Right lobe of liver (tissue), 6 donors: Measurements from ENCODE around the gene HSPG2. TPM values are rescaled to one million over a fixed set of nuclear protein-coding genes. Genes with fewer than 3 reads are reported as not detected.

Source experiments
- ATAC-seq, 4 donors: fragments of 200-7000 bp; cut with Tn5 transposase; one replicate each; pipeline ENCODE4 v1.9.1; 2020; ENCODE audit warnings: mild to moderate bottlenecking in 4 of 4, moderate library complexity in 4 of 4
- DNase-seq, 3 donors: peaks; one replicate each; pipeline ENCODE4 v3.0.0-alpha.2; 2020
- H3K27ac ChIP-seq, 3 donors: fragments of 200-600 bp; one replicate each; pipeline ENCODE4 v1.8.0; 2022
- H3K27me3 ChIP-seq, 2 donors: fragments of 200-600 bp; one replicate each; pipeline ENCODE4 v1.8.0; 2022
- H3K36me3 ChIP-seq, 4 donors: fragments of 200-600 bp; sonication (generic) in 1 of 4; one replicate each; pipeline versions ENCODE4 v1.5.1 to v1.8.0; 2017 to 2022; ENCODE audit warnings: control low read depth in 1 of 4
- H3K4me1 ChIP-seq, 4 donors: fragments of 200-600 bp; sonication (generic) in 1 of 4; one replicate each; pipeline versions ENCODE4 v1.5.1 to v1.8.0; 2017 to 2022; ENCODE audit warnings: control low read depth in 1 of 4
- H3K4me3 ChIP-seq, 3 donors: fragments of 200-600 bp; one replicate each; pipeline ENCODE4 v1.8.0; 2022
- H3K9me3 ChIP-seq, 4 donors: fragments of 200-600 bp; sonication (generic) in 1 of 4; one replicate each; pipeline versions ENCODE4 v1.5.1 to v1.8.0; 2017 to 2022; ENCODE audit warnings: control low read depth in 1 of 4
- POLR2A ChIP-seq: fragments of 450-650 bp; IDR thresholded peaks from one replicate; pipeline ENCODE4 v1.6.1; 2017; ENCODE audit warnings: antibody characterized with exemption, mild to moderate bottlenecking
- WGBS: methylation state at CpG from one replicate; pipeline ENCODE4 v1.1.6; 2018; ENCODE audit warnings: low coverage, low lambda C conversion rate; ENCODE audit not compliant: insufficient coverage; ENCODE audit errors: missing lambda C conversion rate; 5-methylcytosine and 5-hydroxymethylcytosine counted together
- intact Hi-C, 2 donors: fragments of 100-400 bp; cut with DNase I; formaldehyde crosslinking; loops; one replicate each; pipeline versions ENCODE4 v1.11.2 to v1.14.1; 2022
- total RNA-seq, 6 experiments: library from RNA; depleted of rRNA in 2 of 6; stranded (reverse); fragments of >200 nt in 2 of 6; fragmentation: NEBNext Ultra II Directional in 3 of 6; extraction: Animal tissue kit (Norgen Biotek cat#: 25700) in 3 of 6; gene quantifications; one replicate each; pipeline versions ENCODE4 v1.1.0 to v1.2.4, GENCODE V29; 2016 to 2023
- TF ChIP-seq, protein P1 (sequence below), 4 donors: fragments of 200-600 bp in 3 of 4; fragments of 450-650 bp in 1 of 4; IDR thresholded peaks; one replicate each; pipeline versions ENCODE4 v1.5.1 to v1.8.0; 2016 to 2022; ENCODE audit warnings: antibody characterized with exemption in 4 of 4, mild to moderate bottlenecking in 2 of 4
- donor health status: DM: no; HTN: yes; CAD: no.
- donor health status: DM: no; HTN: no; CAD: no.
- donor health status: DM: no; HTN: no; CAD: no.
- donor health status: DM: no; HTN: yes; CAD: no.
- donor health status: DM: no; HTN: yes; CAD: no.

Gene HSPG2
- total RNA-seq, 6 experiments from 2014 or later, result 31.3 to 90.9 (median 43.7) TPM

DNA sequence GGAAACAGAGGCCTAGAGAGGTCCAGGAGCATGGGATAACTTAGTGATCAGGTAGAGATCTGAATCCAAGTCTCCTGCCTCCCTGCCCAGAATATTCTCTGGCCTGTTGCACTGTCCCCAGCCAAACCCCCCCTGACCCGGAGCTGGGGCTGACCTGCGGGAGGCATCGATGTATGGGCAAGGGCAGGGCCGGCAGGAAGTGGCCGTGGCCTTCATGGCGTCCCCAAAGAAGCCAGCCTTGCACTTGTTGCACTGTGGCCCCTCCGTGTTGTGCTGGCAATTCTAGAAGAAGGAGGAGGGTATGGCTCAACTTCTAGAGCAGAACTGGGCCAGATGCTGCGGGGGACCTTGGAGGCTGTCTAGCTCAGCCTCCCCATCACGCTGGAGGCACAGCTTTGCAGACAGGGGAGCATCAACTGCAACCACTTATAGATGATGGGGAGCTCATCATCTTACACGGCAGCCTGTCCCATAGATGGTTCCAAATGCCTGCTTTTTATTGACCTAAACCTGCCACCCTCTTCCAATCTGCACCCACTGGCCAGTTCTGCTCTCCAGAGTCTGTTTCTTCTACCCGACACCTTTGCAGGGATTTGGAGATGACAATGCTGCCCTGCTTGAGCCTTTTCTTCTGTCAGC, 58.2 kb downstream of the HSPG2 start:
- Histone ChIP-seq H3K4me3 (no peak overlapping the region), H3K27ac (no peak overlapping the region), H3K9me3 (no peaks in the 10 kb centered on the region), H3K4me1 (no peaks in the 10 kb centered on the region), H3K27me3 (no peaks in the 10 kb centered on the region), H3K36me3 (no peaks in the 10 kb centered on the region)
- intact Hi-C loops, result no loop called here
- WGBS, result 100% methylated on average over 2 of the region's 11 CpGs
- no peak for TF ChIP-seq POLR2A
- TF ChIP-seq, protein P1, sequence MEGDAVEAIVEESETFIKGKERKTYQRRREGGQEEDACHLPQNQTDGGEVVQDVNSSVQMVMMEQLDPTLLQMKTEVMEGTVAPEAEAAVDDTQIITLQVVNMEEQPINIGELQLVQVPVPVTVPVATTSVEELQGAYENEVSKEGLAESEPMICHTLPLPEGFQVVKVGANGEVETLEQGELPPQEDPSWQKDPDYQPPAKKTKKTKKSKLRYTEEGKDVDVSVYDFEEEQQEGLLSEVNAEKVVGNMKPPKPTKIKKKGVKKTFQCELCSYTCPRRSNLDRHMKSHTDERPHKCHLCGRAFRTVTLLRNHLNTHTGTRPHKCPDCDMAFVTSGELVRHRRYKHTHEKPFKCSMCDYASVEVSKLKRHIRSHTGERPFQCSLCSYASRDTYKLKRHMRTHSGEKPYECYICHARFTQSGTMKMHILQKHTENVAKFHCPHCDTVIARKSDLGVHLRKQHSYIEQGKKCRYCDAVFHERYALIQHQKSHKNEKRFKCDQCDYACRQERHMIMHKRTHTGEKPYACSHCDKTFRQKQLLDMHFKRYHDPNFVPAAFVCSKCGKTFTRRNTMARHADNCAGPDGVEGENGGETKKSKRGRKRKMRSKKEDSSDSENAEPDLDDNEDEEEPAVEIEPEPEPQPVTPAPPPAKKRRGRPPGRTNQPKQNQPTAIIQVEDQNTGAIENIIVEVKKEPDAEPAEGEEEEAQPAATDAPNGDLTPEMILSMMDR (IDR thresholded peaks at IDR 0.05), result no peak
- DNase-seq (no peak), ATAC-seq (no peak)

DNA sequence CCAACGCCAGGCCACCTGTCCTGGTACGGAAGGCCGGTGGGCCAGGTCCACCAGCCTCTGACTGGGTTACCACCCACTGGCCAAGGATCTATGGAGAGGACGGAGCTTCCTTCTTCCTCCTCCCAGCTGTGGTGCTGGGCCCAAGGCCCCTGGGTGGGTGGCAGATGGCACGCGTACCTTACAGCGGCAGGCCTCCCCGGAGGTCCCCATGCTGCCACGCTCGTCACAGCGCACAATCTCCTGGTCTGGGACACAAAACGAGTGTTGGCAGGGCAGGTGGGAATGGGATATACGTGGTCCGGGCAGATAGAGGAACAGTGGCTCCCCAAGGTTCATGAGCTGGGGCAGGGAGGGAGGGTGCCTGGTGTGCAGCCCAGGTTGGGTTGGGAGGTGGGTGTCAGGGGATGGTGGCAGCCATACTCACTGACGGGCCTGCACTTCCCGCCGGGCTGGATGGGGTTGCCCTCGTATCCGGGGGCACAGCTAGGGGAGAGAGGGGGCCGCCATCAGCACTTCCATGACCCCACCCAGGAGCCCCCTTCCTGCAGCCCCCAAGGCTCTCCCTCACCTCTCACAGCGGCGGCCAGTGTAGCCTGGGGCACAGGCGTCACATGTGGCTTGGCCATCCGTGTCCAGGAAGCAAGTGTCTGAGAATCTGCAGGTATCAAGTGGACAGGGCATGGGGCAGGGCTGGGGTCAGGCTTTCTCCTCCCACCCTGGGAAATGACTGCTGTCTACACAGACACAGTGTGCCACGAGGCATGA, 58.9 kb downstream of the HSPG2 start:
- DNase-seq (no peak), ATAC-seq (no peak)
- no peak overlapping the region for H3K27ac ChIP-seq
- H3K4me3 ChIP-seq, result no peak overlapping the region
- no peaks in the 10 kb centered on the region for H3K4me1 ChIP-seq
- H3K9me3 ChIP-seq, result no peaks in the 10 kb centered on the region
- H3K36me3 ChIP-seq, result no peaks in the 10 kb centered on the region
- TF ChIP-seq, protein P1 (IDR thresholded peaks at IDR 0.05), result no peak
- TF ChIP-seq POLR2A, result no peak
- intact Hi-C loops, result no loop called here
- no peaks in the 10 kb centered on the region for H3K27me3 ChIP-seq
- 76% methylated on average over 3 of the region's 25 CpGs for WGBS

GRCh38 chr1:21876267-21876666, 60.8 kb downstream of the HSPG2 start:
- Histone ChIP-seq H3K27me3 (no peaks in the 10 kb centered on the region), H3K4me3 (no peak overlapping the region), H3K27ac (no peak overlapping the region), H3K9me3 (no peaks in the 10 kb centered on the region), H3K4me1 (no peaks in the 10 kb centered on the region), H3K36me3 (no peaks in the 10 kb centered on the region)
- TF ChIP-seq POLR2A, result no peak
- TF ChIP-seq, protein P1 (IDR thresholded peaks at IDR 0.05), result no peak
- ATAC-seq, result no peak
- intact Hi-C loops, result no loop called here
- DNase-seq, result no peak
- 93% methylated on average over 5 of the region's 16 CpGs for WGBS

- Histone ChIP-seq H3K4me1 (no peaks in the 10 kb centered on the region), H3K36me3 (no peaks in the 10 kb centered on the region), H3K27me3 (no peaks in the 10 kb centered on the region), H3K4me3 (no peak overlapping the region), H3K27ac (no peak overlapping the region), H3K9me3 (no peaks in the 10 kb centered on the region)
- no CpG with 5 or more reads among the region's 16 CpGs for WGBS
- ATAC-seq (no peak), DNase-seq (no peak)
- intact Hi-C loops, result no loop called here
- TF ChIP-seq, protein P1 (IDR thresholded peaks at IDR 0.05), result no peak
- no peak for TF ChIP-seq POLR2A
Measured at GRCh38 chr1:21875621-21876063, 61.5 kb downstream of the HSPG2 start.
